Ishikawa (cell line): ENCODE data around the gene CST7.

Experiments used
- EP300 ChIP-seq: IDR thresholded peaks from 2 replicates; pipeline ENCODE4 v1.6.1; 2012; ENCODE audit warnings: borderline replicate concordance
- FOXM1 ChIP-seq: IDR thresholded peaks from 2 replicates; pipeline ENCODE4 v1.6.1; 2012; ENCODE audit warnings: low read depth, borderline replicate concordance
- MAX ChIP-seq: IDR thresholded peaks from 2 replicates; pipeline ENCODE4 v1.6.1; 2012
- RAD21 ChIP-seq: IDR thresholded peaks from 2 replicates; pipeline ENCODE4 v1.6.1; 2012; ENCODE audit warnings: low read depth
- REST ChIP-seq: IDR thresholded peaks from 2 replicates; pipeline ENCODE4 v1.6.1; 2012; ENCODE audit warnings: low read depth, mild to moderate bottlenecking
- TAF1 ChIP-seq: IDR thresholded peaks from 2 replicates; pipeline ENCODE4 v1.6.1; 2012; ENCODE audit warnings: low read depth, mild to moderate bottlenecking
- ZBTB7A ChIP-seq: IDR thresholded peaks from 2 replicates; pipeline ENCODE4 v1.6.1; 2012; ENCODE audit warnings: low read depth

GRCh38 chr20:24957326-24958016 lies 8.4 kb downstream of the CST7 start:
- no peak for TF ChIP-seq EP300
- TF ChIP-seq FOXM1: no peak
- TF ChIP-seq REST: no peak
- no peak for TF ChIP-seq ZBTB7A
- TF ChIP-seq MAX: no peak
- no peak for TF ChIP-seq TAF1
- no peak for TF ChIP-seq RAD21
